ENCODE measurements around the gene LPAR5.

Gene LPAR5

GRCh38 chr12:6639151-6639801 lies 3.5 kb upstream of the LPAR5 start:
- no peak overlapping the region for H3K4me3 ChIP-seq (ENCODE audit: low read length)
- H3K27me3 ChIP-seq (ENCODE audit: low read depth, low read length) = no peaks in the 10 kb centered on the region
- H3K4me2 ChIP-seq (ENCODE audit: low read length) = no peak overlapping the region
- H3K79me2 ChIP-seq (ENCODE audit: low read length) = no peaks in the 10 kb centered on the region
- no peaks in the 10 kb centered on the region for H3K9me3 ChIP-seq (ENCODE audit: insufficient read depth, low read length)
- no peak overlapping the region for H3K27ac ChIP-seq (ENCODE audit: low read length)
- no peak overlapping the region for H3K9ac ChIP-seq (ENCODE audit: low read length)
- H2AFZ ChIP-seq (ENCODE audit: low read depth, low read length) = no peak overlapping the region; the same call in 1 of the 2 replicates
- no peaks in the 10 kb centered on the region for H4K20me1 ChIP-seq (ENCODE audit: insufficient read depth, low read length)
- no peak for TF ChIP-seq CTCF (IDR thresholded peaks at IDR 0.05; ENCODE audit: low read depth, low read length)
- no peak for TF ChIP-seq EZH2phosphoT487 (IDR thresholded peaks at IDR 0.05; ENCODE audit: low read depth)
- peaks cover 54% of the 10 kb centered on the region for H3K4me1 ChIP-seq (ENCODE audit: low read length)
- no peaks in the 10 kb centered on the region for H3K36me3 ChIP-seq (replicated peaks; ENCODE audit: low read depth, low read length)

GRCh38 chr12:6638305-6638704 lies 2.5 kb upstream of the LPAR5 start:
- Histone ChIP-seq H3K27me3 (ENCODE audit: low read depth, low read length) (no peaks in the 10 kb centered on the region), H3K36me3 (replicated peaks; ENCODE audit: low read depth, low read length) (no peaks in the 10 kb centered on the region), H3K9me3 (ENCODE audit: insufficient read depth, low read length) (no peaks in the 10 kb centered on the region), H3K4me2 (ENCODE audit: low read length) (peak overlapping the region; percentile 54), H3K27ac (ENCODE audit: low read length) (peak overlapping the region; percentile 53), H4K20me1 (ENCODE audit: insufficient read depth, low read length) (no peaks in the 10 kb centered on the region), H3K4me3 (ENCODE audit: low read length) (no peak overlapping the region), H3K9ac (ENCODE audit: low read length) (peak overlapping the region; percentile 37; the same call in 1 of the 2 replicates), H3K79me2 (ENCODE audit: low read length) (no peaks in the 10 kb centered on the region), H2AFZ (ENCODE audit: low read depth, low read length) (peak overlapping the region; percentile 68), H3K4me1 (ENCODE audit: low read length) (peaks cover 45% of the 10 kb centered on the region)
- TF ChIP-seq CTCF (IDR thresholded peaks at IDR 0.05; ENCODE audit: low read depth, low read length) = no peak

- Histone ChIP-seq H3K4me3 (ENCODE audit: low read length) (no peak overlapping the region), H3K9ac (ENCODE audit: low read length) (no peak overlapping the region), H3K27ac (ENCODE audit: low read length) (no peak overlapping the region), H4K20me1 (ENCODE audit: insufficient read depth, low read length) (no peaks in the 10 kb centered on the region), H3K4me1 (ENCODE audit: low read length) (peaks cover 58% of the 10 kb centered on the region), H3K79me2 (ENCODE audit: low read length) (no peaks in the 10 kb centered on the region), H2AFZ (ENCODE audit: low read depth, low read length) (peak overlapping the region; percentile 34; the same call in 1 of the 2 replicates), H3K4me2 (ENCODE audit: low read length) (peak overlapping the region; percentile 30; the same call in 1 of the 2 replicates), H3K27me3 (ENCODE audit: low read depth, low read length) (no peaks in the 10 kb centered on the region), H3K9me3 (ENCODE audit: insufficient read depth, low read length) (no peaks in the 10 kb centered on the region), H3K36me3 (replicated peaks; ENCODE audit: low read depth, low read length) (no peaks in the 10 kb centered on the region)
- TF ChIP-seq CTCF (IDR thresholded peaks at IDR 0.05; ENCODE audit: low read depth, low read length) (no peak), EZH2phosphoT487 (IDR thresholded peaks at IDR 0.05; ENCODE audit: low read depth) (no peak)
Measured at GRCh38 chr12:6635375-6635855, 344 bp downstream of the LPAR5 start.

- H3K36me3 ChIP-seq (replicated peaks; ENCODE audit: low read depth, low read length) = no peaks in the 10 kb centered on the region
- peaks cover 46% of the 10 kb centered on the region for H3K4me1 ChIP-seq (ENCODE audit: low read length)
- peak overlapping the region; percentile 83 for H2AFZ ChIP-seq (ENCODE audit: low read depth, low read length)
- H3K4me3 ChIP-seq (ENCODE audit: low read length) = peak overlapping the region; percentile 71
- no peaks in the 10 kb centered on the region for H3K79me2 ChIP-seq (ENCODE audit: low read length)
- peak overlapping the region; percentile 80 for H3K4me2 ChIP-seq (ENCODE audit: low read length)
- H3K9me3 ChIP-seq (ENCODE audit: insufficient read depth, low read length) = no peaks in the 10 kb centered on the region
- peak overlapping the region; percentile 66 for H3K27ac ChIP-seq (ENCODE audit: low read length)
- TF ChIP-seq CTCF (IDR thresholded peaks at IDR 0.05; ENCODE audit: low read depth, low read length) (no peak), EZH2phosphoT487 (IDR thresholded peaks at IDR 0.05; ENCODE audit: low read depth) (no peak)
- peak overlapping the region; percentile 62 for H3K9ac ChIP-seq (ENCODE audit: low read length)
- no peaks in the 10 kb centered on the region for H3K27me3 ChIP-seq (ENCODE audit: low read depth, low read length)
- H4K20me1 ChIP-seq (ENCODE audit: insufficient read depth, low read length) = no peaks in the 10 kb centered on the region
Measured at GRCh38 chr12:6632026-6632983, 3.5 kb downstream of the LPAR5 start.

Measured in OCI-LY3 (cell line).